MG63 (cell line): ENCODE measurements around the gene SH2B3. TPM values are rescaled to one million over a fixed set of nuclear protein-coding genes. Genes with fewer than 3 reads are reported as not detected.

Source experiments
- DNase-seq: peaks from one replicate; pipeline ENCODE4 v3.0.0-alpha.2; 2020
- H3K27me3 ChIP-seq: fragments of 250-450 bp; sonication (Bioruptor Pico); 2 replicates; pipeline ENCODE4 v1.5.1; 2020; ENCODE audit warnings: mild to moderate bottlenecking, moderate library complexity
- H3K36me3 ChIP-seq: fragments of 250-450 bp; sonication (Bioruptor Pico); 2 replicates; pipeline ENCODE4 v1.5.1; 2020; ENCODE audit warnings: mild to moderate bottlenecking, moderate library complexity
- H3K4me3 ChIP-seq: fragments of 250-450 bp; sonication (Bioruptor Pico); 2 replicates; pipeline ENCODE4 v1.5.1; 2020; ENCODE audit warnings: mild to moderate bottlenecking, moderate library complexity
- H3K9me3 ChIP-seq: fragments of 250-450 bp; sonication (Bioruptor Pico); 2 replicates; pipeline ENCODE4 v1.5.1; 2020; ENCODE audit warnings: mild to moderate bottlenecking, moderate library complexity
- total RNA-seq: library from RNA; depleted of rRNA; stranded (reverse); fragments of >200 nt; shearing (Covaris generic); gene quantifications from 2 replicates; pipeline ENCODE4 v1.2.3, GENCODE V29; 2014; ENCODE audit warnings: low replicate concordance; rRNA removed

Gene SH2B3
- total RNA-seq: 12.8 and 15.8 TPM in 2 replicates

- H3K27me3 ChIP-seq: no peaks in the 10 kb centered on the region
- H3K9me3 ChIP-seq: no peaks in the 10 kb centered on the region
- peak; percentile 77 for DNase-seq
- H3K36me3 ChIP-seq: no peaks in the 10 kb centered on the region; the same call in 1 of the 2 replicates
- H3K4me3 ChIP-seq: peak within 1 kb of the TSS; percentile 90
Observed at GRCh38 chr12:111405859-111406473, at the start of gene SH2B3. Gene SH2B3 (plus strand): TSS chr12:111405923. CDS start chr12:111418146, 12,223 bp downstream.

GRCh38 chr12:111359231-111359913, 46.4 kb upstream of the SH2B3 start:
- H3K27me3 ChIP-seq: no peaks in the 10 kb centered on the region
- no peaks in the 10 kb centered on the region for H3K9me3 ChIP-seq
- no peak for DNase-seq
- no peak overlapping the region for H3K4me3 ChIP-seq
- H3K36me3 ChIP-seq: no peaks in the 10 kb centered on the region

GRCh38 chr12:111359914-111360276, 45.8 kb upstream of the SH2B3 start:
- no peaks in the 10 kb centered on the region for H3K9me3 ChIP-seq
- H3K27me3 ChIP-seq: no peaks in the 10 kb centered on the region
- no peaks in the 10 kb centered on the region for H3K36me3 ChIP-seq
- no peak for DNase-seq
- no peak overlapping the region for H3K4me3 ChIP-seq

- Histone ChIP-seq H3K27me3 (no peaks in the 10 kb centered on the region), H3K36me3 (no peaks in the 10 kb centered on the region), H3K4me3 (no peak overlapping the region), H3K9me3 (no peaks in the 10 kb centered on the region)
- DNase-seq: no peak
Observed at GRCh38 chr12:111360325-111360930, 45.3 kb upstream of the SH2B3 start.

GRCh38 chr12:111361073-111361716, 44.5 kb upstream of the SH2B3 start:
- Histone ChIP-seq H3K4me3 (no peak overlapping the region), H3K36me3 (no peaks in the 10 kb centered on the region), H3K9me3 (no peaks in the 10 kb centered on the region), H3K27me3 (no peaks in the 10 kb centered on the region)
- no peak for DNase-seq

- no peak for DNase-seq
- H3K36me3 ChIP-seq: no peaks in the 10 kb centered on the region
- H3K9me3 ChIP-seq: no peaks in the 10 kb centered on the region
- H3K27me3 ChIP-seq: no peaks in the 10 kb centered on the region
- H3K4me3 ChIP-seq: no peak overlapping the region
Observed at GRCh38 chr12:111361717-111362576, 43.8 kb upstream of the SH2B3 start.

GRCh38 chr12:111362687-111363475, 42.8 kb upstream of the SH2B3 start:
- no peak for DNase-seq
- Histone ChIP-seq H3K36me3 (no peaks in the 10 kb centered on the region), H3K9me3 (no peaks in the 10 kb centered on the region), H3K4me3 (no peak overlapping the region), H3K27me3 (no peaks in the 10 kb centered on the region)

- no peaks in the 10 kb centered on the region for H3K27me3 ChIP-seq
- no peak overlapping the region for H3K4me3 ChIP-seq
- H3K9me3 ChIP-seq: no peaks in the 10 kb centered on the region
- H3K36me3 ChIP-seq: no peaks in the 10 kb centered on the region
- DNase-seq: peak; percentile 11
Observed at GRCh38 chr12:111363578-111363977, 42.1 kb upstream of the SH2B3 start.

- H3K36me3 ChIP-seq: no peaks in the 10 kb centered on the region
- no peak for DNase-seq
- no peaks in the 10 kb centered on the region for H3K9me3 ChIP-seq
- H3K27me3 ChIP-seq: no peaks in the 10 kb centered on the region
- no peak overlapping the region for H3K4me3 ChIP-seq
Observed at GRCh38 chr12:111366075-111366474, 39.6 kb upstream of the SH2B3 start.

- Histone ChIP-seq H3K27me3 (no peaks in the 10 kb centered on the region), H3K36me3 (no peaks in the 10 kb centered on the region), H3K4me3 (no peak overlapping the region), H3K9me3 (no peaks in the 10 kb centered on the region)
- DNase-seq: no peak
Observed at GRCh38 chr12:111366583-111366982, 39.1 kb upstream of the SH2B3 start.

GRCh38 chr12:111367661-111368221, 38.0 kb upstream of the SH2B3 start:
- DNase-seq: peak; percentile 16
- Histone ChIP-seq H3K27me3 (no peaks in the 10 kb centered on the region), H3K9me3 (no peaks in the 10 kb centered on the region), H3K4me3 (peak overlapping the region; percentile 73), H3K36me3 (no peaks in the 10 kb centered on the region)

GRCh38 chr12:111368291-111368787, 37.4 kb upstream of the SH2B3 start:
- no peaks in the 10 kb centered on the region for H3K36me3 ChIP-seq
- no peaks in the 10 kb centered on the region for H3K9me3 ChIP-seq
- peak overlapping the region; percentile 73 for H3K4me3 ChIP-seq
- no peaks in the 10 kb centered on the region for H3K27me3 ChIP-seq
- peak; percentile 9 for DNase-seq

- Histone ChIP-seq H3K36me3 (no peaks in the 10 kb centered on the region), H3K27me3 (no peaks in the 10 kb centered on the region), H3K9me3 (no peaks in the 10 kb centered on the region), H3K4me3 (peak within 1 kb of the TSS; percentile 73)
- DNase-seq: peak; percentile 91
Observed at GRCh38 chr12:111368788-111369495, 36.8 kb upstream of the SH2B3 start, which contains the start of gene PHETA1. Gene PHETA1 (minus strand): TSS chr12:111369095. CDS start chr12:111363427, 5,668 bp downstream.

GRCh38 chr12:111369496-111370220, 36.1 kb upstream of the SH2B3 start:
- H3K27me3 ChIP-seq: no peaks in the 10 kb centered on the region
- no peak for DNase-seq
- H3K4me3 ChIP-seq: peak overlapping the region; percentile 73
- no peaks in the 10 kb centered on the region for H3K36me3 ChIP-seq
- no peaks in the 10 kb centered on the region for H3K9me3 ChIP-seq
